OCI-LY1 (cell line): ENCODE data around the gene ERCC5.

Experiments used
- H2AFZ ChIP-seq: fragments of 200-600 bp; sonication (generic), shearing (Covaris generic); 2 replicates; pipeline ENCODE4 v1.6.0; 2014; ENCODE audit warnings: antibody characterized with exemption, mild to moderate bottlenecking, low read length
- H3F3A ChIP-seq: fragments of 200-600 bp; sonication (generic), shearing (Covaris generic); 2 replicates; pipeline ENCODE4 v1.6.0; 2014; ENCODE audit warnings: mild to moderate bottlenecking, antibody characterized with exemption, low read length, moderate library complexity; ENCODE audit not compliant: insufficient read depth
- H3K27ac ChIP-seq: fragments of 200-600 bp; sonication (generic); 2 replicates; pipeline ENCODE4 v1.5.1; 2014; ENCODE audit warnings: low read length, mixed run types, mild to moderate bottlenecking, low read depth; ENCODE audit not compliant: poor library complexity, severe bottlenecking
- H3K27me3 ChIP-seq: fragments of 200-600 bp; sonication (generic); 2 replicates; pipeline ENCODE4 v1.6.0; 2014; ENCODE audit warnings: antibody characterized with exemption, mild to moderate bottlenecking, low read length, moderate library complexity; ENCODE audit not compliant: insufficient read depth
- H3K36me3 ChIP-seq: fragments of 200-600 bp; sonication (generic); 2 replicates; pipeline ENCODE4 v1.6.1; 2014; ENCODE audit warnings: mild to moderate bottlenecking, antibody characterized with exemption, low read length, moderate library complexity, mixed read lengths; ENCODE audit not compliant: insufficient read depth
- H3K4me1 ChIP-seq: fragments of 200-600 bp; sonication (generic); 2 replicates; pipeline ENCODE4 v1.5.1; 2014; ENCODE audit warnings: mild to moderate bottlenecking, low read length, moderate library complexity; ENCODE audit not compliant: insufficient read depth, severe bottlenecking
- H3K4me2 ChIP-seq: fragments of 200-600 bp; sonication (generic), shearing (Covaris generic); 2 replicates; pipeline ENCODE4 v1.6.1; 2014; ENCODE audit warnings: low read length
- H3K4me3 ChIP-seq: fragments of 200-600 bp; sonication (generic); 2 replicates; pipeline ENCODE4 v1.5.1; 2014; ENCODE audit warnings: low read length, low read depth, mild to moderate bottlenecking, mixed read lengths; ENCODE audit not compliant: poor library complexity, severe bottlenecking
- H3K79me2 ChIP-seq: fragments of 200-600 bp; shearing (Covaris generic); 2 replicates; pipeline ENCODE4 v1.6.1; 2016; ENCODE audit warnings: mixed run types, low read length, mixed read lengths; ENCODE audit not compliant: insufficient read depth
- H3K9ac ChIP-seq: fragments of 200-600 bp; sonication (generic), shearing (Covaris generic); 2 replicates; pipeline ENCODE4 v1.6.1; 2014; ENCODE audit warnings: mild to moderate bottlenecking, low read length, mixed read lengths
- H3K9me2 ChIP-seq: fragments of 200-600 bp; sonication (generic), shearing (Covaris generic); 2 replicates; pipeline ENCODE4 v1.6.1; 2014; ENCODE audit warnings: low read depth, mild to moderate bottlenecking, low read length, mixed read lengths
- H3K9me3 ChIP-seq: fragments of 200-600 bp; shearing (Covaris generic); 2 replicates; pipeline ENCODE4 v1.6.1; 2014; ENCODE audit warnings: low read length, mixed read lengths
- H4K20me1 ChIP-seq: fragments of 200-600 bp; sonication (generic), shearing (Covaris generic); 2 replicates; pipeline ENCODE4 v1.6.0; 2016; ENCODE audit warnings: mild to moderate bottlenecking, low read length; ENCODE audit not compliant: insufficient read depth
- CTCF ChIP-seq: fragments of 200-600 bp; sonication (generic), shearing (Covaris generic); IDR thresholded peaks from 2 replicates; pipeline ENCODE4 v1.5.1; 2017; ENCODE audit warnings: mild to moderate bottlenecking, antibody characterized with exemption, low read length, moderate library complexity, mixed read lengths
- EZH2 ChIP-seq: fragments of 200-600 bp; sonication (generic), shearing (Covaris generic); IDR thresholded peaks from 2 replicates; pipeline ENCODE4 v1.8.0; 2017; ENCODE audit warnings: borderline replicate concordance, mixed run types, mild to moderate bottlenecking, antibody characterized with exemption, low read length, moderate library complexity, mixed read lengths

The ERCC5 gene

GRCh38 chr13:102830646-102831045 is 15.2 kb upstream of the ERCC5 start:
- no peak overlapping the region for H3K4me3 ChIP-seq
- no peaks in the 10 kb centered on the region for H3K4me1 ChIP-seq
- no peaks in the 10 kb centered on the region for H3K36me3 ChIP-seq
- TF ChIP-seq EZH2 (no peak), CTCF (no peak)
- H3K27me3 ChIP-seq, result no peaks in the 10 kb centered on the region
- H3K4me2 ChIP-seq, result no peak overlapping the region
- no peak overlapping the region for H2AFZ ChIP-seq
- H3K27ac ChIP-seq, result no peak overlapping the region
- no peaks in the 10 kb centered on the region for H3K79me2 ChIP-seq
- H3K9me3 ChIP-seq, result no peaks in the 10 kb centered on the region
- no peaks in the 10 kb centered on the region for H3F3A ChIP-seq
- H4K20me1 ChIP-seq, result no peaks in the 10 kb centered on the region
- no peaks in the 10 kb centered on the region for H3K9me2 ChIP-seq
- H3K9ac ChIP-seq, result no peak overlapping the region

GRCh38 chr13:102836471-102836870 is 9.4 kb upstream of the ERCC5 start:
- Histone ChIP-seq H4K20me1 (no peaks in the 10 kb centered on the region), H3K9me3 (no peaks in the 10 kb centered on the region), H3K36me3 (no peaks in the 10 kb centered on the region), H3K79me2 (no peaks in the 10 kb centered on the region), H3K4me2 (no peak overlapping the region), H3K27me3 (no peaks in the 10 kb centered on the region; the same call in 1 of the 2 replicates), H3K9ac (no peak overlapping the region), H3K4me1 (no peaks in the 10 kb centered on the region), H3K9me2 (no peaks in the 10 kb centered on the region), H3K4me3 (no peak overlapping the region), H2AFZ (no peak overlapping the region), H3F3A (no peaks in the 10 kb centered on the region), H3K27ac (no peak overlapping the region)
- TF ChIP-seq CTCF (no peak), EZH2 (no peak)

DNA sequence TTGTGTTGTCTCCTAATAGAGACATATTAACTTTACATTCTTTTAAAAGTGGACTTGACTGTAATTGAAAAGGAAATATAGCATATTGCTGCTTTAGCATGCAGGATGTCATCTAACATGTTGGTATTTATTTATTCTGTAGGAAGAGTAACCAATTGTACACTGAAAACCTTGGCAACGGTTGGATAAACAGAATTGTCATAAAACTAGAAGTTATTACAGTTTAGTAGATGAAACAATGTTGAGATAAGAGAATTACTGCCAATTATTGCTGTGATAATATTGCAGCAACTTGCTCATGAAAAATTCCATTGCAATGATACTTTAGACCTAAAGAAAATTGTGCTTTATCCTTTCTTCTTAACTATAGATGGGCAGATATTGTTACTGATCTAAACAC is 7.6 kb upstream of the ERCC5 start:
- Histone ChIP-seq H2AFZ (no peak overlapping the region), H3K4me2 (no peak overlapping the region), H3K36me3 (no peaks in the 10 kb centered on the region), H3K27ac (no peak overlapping the region), H4K20me1 (no peaks in the 10 kb centered on the region), H3K9me3 (no peaks in the 10 kb centered on the region), H3K27me3 (no peaks in the 10 kb centered on the region; the same call in 1 of the 2 replicates), H3K4me1 (no peaks in the 10 kb centered on the region), H3K4me3 (no peak overlapping the region), H3K79me2 (no peaks in the 10 kb centered on the region), H3K9me2 (no peaks in the 10 kb centered on the region), H3K9ac (no peak overlapping the region), H3F3A (no peaks in the 10 kb centered on the region)
- TF ChIP-seq EZH2, result no peak
- no peak for TF ChIP-seq CTCF
